Stimulated activated naive B cell treated with anti-CD40 and anti-IgM and Interleukin-4, amounts not matched to agents 10 μg/mL and 1 μg/mL and 100 μg/mL, for 72 hours (primary cell): ENCODE measurements around the gene TFEC.
"Not testable (repeated sequence)": the region's sequence is repeated elsewhere in the genome, so short reads cannot be mapped to it uniquely, and the experiment has no call there.

Experiments
- ATAC-seq, 2 donors: fragments of 150-1000 bp; cut with Tn5 transposase; replicated peaks; 2 replicates each; pipeline ENCODE4 v1.10.0; 2021; ENCODE audit warnings: moderate library complexity in 1 of 2
- DNase-seq: peaks from one replicate; pipeline ENCODE4 v3.0.0; 2021
- H3K27ac Mint-ChIP-seq: one replicate; pipeline ENCODE4 v1.8.0; 2022; ENCODE audit warnings: mild to moderate bottlenecking, mixed read lengths
- H3K27me3 Mint-ChIP-seq, 2 donors: one replicate each; pipeline ENCODE4 v1.8.0; 2022; ENCODE audit warnings: mixed read lengths in 2 of 2
- H3K36me3 Mint-ChIP-seq, 2 donors: one replicate each; pipeline ENCODE4 v1.8.0; 2022; ENCODE audit warnings: mixed read lengths in 2 of 2, mild to moderate bottlenecking in 1 of 2
- H3K4me1 Mint-ChIP-seq, 2 donors: one replicate each; pipeline ENCODE4 v1.8.0; 2022; ENCODE audit warnings: mixed read lengths in 2 of 2, mild to moderate bottlenecking in 1 of 2
- H3K4me3 Mint-ChIP-seq, 2 donors: one replicate each; pipeline ENCODE4 v1.8.0; 2022; ENCODE audit warnings: mild to moderate bottlenecking in 2 of 2, mixed read lengths in 2 of 2, moderate library complexity in 1 of 2
- H3K9me3 Mint-ChIP-seq, 2 donors: one replicate each; pipeline ENCODE4 v1.8.0; 2022; ENCODE audit warnings: mixed read lengths in 2 of 2, mild to moderate bottlenecking in 1 of 2

TFEC gene

DNA sequence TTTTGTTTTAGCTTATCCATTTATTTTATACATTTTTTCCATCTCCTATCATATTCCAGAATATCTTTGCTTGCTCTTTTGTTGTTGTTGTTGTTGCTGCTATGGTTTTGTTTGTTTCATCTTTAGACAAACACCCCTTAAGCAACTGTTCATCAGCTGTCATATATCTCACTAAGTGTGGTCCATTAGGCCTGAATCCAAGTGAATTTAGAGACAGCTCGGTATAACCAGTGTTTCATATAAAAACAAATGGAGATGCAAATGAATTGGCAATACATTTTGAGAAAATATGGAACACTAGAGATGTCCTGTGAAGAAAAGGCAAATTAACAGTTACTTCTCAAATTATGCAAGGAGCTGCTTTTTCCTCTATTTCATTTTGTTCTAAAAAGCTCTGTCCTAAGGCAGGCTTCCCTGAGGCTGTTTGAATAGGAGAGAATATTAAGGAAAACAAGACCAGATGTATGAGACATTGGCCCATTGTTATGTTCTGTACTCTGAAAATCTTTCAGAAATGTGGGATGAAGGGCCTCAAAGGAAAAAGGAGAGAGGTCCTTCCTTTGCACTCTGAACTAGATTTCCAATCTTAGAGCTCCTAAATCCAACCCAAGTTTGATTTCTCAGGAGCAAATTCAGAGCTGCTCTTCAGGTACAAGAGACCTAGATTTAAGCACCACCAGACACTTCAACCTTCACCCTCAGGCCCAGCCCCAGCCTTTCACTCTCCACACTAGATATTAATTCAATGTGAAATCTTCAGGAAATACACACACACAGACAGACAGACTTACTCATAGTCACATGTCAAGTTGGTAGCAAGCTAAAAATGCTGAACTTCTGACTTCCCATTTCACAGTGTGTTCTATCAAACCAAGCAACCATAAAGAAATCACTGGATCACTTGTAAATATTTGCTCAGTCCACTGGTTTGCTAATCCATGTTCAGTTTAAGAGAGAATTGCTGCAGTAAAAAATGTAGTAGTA lies 5.4 kb downstream of the TFEC start:
- H3K9me3 Mint-ChIP-seq: peaks cover 0 to 2% of the 10 kb centered on the region in 2 donors
- DNase-seq (no peak), ATAC-seq (no peak)
- H3K27me3 Mint-ChIP-seq: peaks cover 0 to 17% of the 10 kb centered on the region in 2 donors
- peaks cover 2 to 13% of the 10 kb centered on the region in 2 donors for H3K4me1 Mint-ChIP-seq
- H3K27ac Mint-ChIP-seq: no peak overlapping the region
- H3K36me3 Mint-ChIP-seq: no peaks in the 10 kb centered on the region
- no peak overlapping the region for H3K4me3 Mint-ChIP-seq

DNA sequence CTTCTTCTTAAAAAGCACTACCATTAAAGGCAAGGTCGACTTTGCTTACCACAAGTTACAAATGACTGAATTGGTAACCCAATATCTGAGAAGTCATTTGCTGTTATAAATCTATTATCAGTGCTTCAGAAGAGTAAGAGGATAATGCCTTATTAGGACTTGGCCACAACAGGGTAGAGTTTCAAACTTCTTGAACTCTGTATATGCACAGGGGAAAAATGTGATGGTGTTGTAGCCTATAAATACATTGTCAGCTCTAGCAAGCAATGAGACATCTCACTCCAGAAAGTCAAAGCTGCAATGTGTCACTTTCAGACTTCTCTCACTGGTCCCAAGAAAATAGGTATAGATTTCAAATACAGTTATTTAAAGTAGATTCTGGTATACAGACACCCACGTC lies 9.3 kb downstream of the TFEC start:
- ATAC-seq (peak; percentile 14 to 33), DNase-seq (no peak)
- Mint-ChIP-seq H3K27ac (no peak overlapping the region), H3K9me3 (peaks cover 0 to 2% of the 10 kb centered on the region in 2 donors), H3K27me3 (no peaks in the 10 kb centered on the region), H3K4me1 (no peaks in the 10 kb centered on the region), H3K36me3 (no peaks in the 10 kb centered on the region), H3K4me3 (no peak overlapping the region)

GRCh38 chr7:116018731-116019130 lies 11.8 kb downstream of the TFEC start:
- H3K9me3 Mint-ChIP-seq: no peaks in the 10 kb centered on the region
- no peak for DNase-seq
- H3K27ac Mint-ChIP-seq: no peak overlapping the region
- ATAC-seq: no peak
- no peaks in the 10 kb centered on the region for H3K27me3 Mint-ChIP-seq
- H3K4me3 Mint-ChIP-seq: no peak overlapping the region
- H3K36me3 Mint-ChIP-seq: no peaks in the 10 kb centered on the region
- H3K4me1 Mint-ChIP-seq: no peaks in the 10 kb centered on the region

DNA sequence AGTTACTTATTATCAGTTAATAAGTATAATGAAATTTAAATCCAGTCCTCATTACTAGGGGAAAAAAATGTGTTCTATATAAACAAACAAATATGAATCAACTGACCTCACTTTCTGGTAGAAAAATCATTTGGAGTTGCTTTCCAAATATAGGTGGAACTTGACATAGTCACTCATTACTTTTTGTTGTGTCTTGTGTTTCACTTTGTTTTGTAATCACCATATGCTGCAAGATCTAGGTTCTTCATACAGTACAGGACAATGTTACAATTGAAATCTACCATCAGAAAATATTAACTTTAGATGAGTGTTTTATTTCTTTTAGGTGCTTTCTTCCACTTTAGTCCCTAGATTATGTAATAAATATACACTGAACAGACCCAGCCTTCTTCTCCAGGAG lies 16.9 kb downstream of the TFEC start:
- Mint-ChIP-seq H3K36me3 (no peaks in the 10 kb centered on the region), H3K4me3 (no peak overlapping the region), H3K27ac (no peak overlapping the region), H3K4me1 (no peaks in the 10 kb centered on the region), H3K9me3 (no peaks in the 10 kb centered on the region), H3K27me3 (no peaks in the 10 kb centered on the region)
- DNase-seq: no peak
- ATAC-seq: no peak

GRCh38 chr7:116011584-116011983 lies 19.0 kb downstream of the TFEC start:
- DNase-seq (no peak), ATAC-seq (no peak)
- no peak overlapping the region for H3K27ac Mint-ChIP-seq
- no peaks in the 10 kb centered on the region for H3K36me3 Mint-ChIP-seq
- peaks cover 0 to 2% of the 10 kb centered on the region in 2 donors for H3K9me3 Mint-ChIP-seq
- H3K27me3 Mint-ChIP-seq: no peaks in the 10 kb centered on the region
- no peaks in the 10 kb centered on the region for H3K4me1 Mint-ChIP-seq
- no peak overlapping the region for H3K4me3 Mint-ChIP-seq

GRCh38 chr7:116004762-116005161 lies 25.8 kb downstream of the TFEC start:
- H3K36me3 Mint-ChIP-seq, ATAC-seq, H3K4me3 Mint-ChIP-seq, H3K4me1 Mint-ChIP-seq, H3K27ac Mint-ChIP-seq, DNase-seq, H3K27me3 Mint-ChIP-seq: not testable (repeated sequence)
- peaks cover 13 to 17% of the 10 kb centered on the region in 2 donors for H3K9me3 Mint-ChIP-seq

DNA sequence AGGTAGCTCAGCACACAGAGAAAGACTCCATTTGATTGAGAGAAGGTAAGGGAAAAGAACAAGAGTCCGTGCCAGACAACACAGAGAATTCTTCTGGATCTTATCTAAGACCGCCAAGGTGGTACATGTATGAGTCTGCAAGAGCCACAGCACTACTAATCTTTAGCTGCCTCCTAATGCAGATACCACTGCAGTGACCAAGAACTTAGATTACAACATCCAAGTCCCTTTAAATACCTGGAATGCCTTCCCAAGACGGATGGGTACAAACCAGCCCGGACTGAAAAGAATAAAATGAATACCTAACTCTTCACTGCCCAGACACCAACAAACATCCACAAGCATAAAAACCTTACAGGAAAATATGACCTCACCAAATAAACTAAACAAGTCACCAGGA lies 33.3 kb downstream of the TFEC start:
- Mint-ChIP-seq H3K27me3 (no peaks in the 10 kb centered on the region), H3K27ac (no peak overlapping the region), H3K9me3 (peaks cover 4% of the 10 kb centered on the region in 2 donors), H3K4me3 (no peak overlapping the region), H3K36me3 (no peaks in the 10 kb centered on the region), H3K4me1 (no peaks in the 10 kb centered on the region)
- no peak for DNase-seq
- ATAC-seq: no peak

DNA sequence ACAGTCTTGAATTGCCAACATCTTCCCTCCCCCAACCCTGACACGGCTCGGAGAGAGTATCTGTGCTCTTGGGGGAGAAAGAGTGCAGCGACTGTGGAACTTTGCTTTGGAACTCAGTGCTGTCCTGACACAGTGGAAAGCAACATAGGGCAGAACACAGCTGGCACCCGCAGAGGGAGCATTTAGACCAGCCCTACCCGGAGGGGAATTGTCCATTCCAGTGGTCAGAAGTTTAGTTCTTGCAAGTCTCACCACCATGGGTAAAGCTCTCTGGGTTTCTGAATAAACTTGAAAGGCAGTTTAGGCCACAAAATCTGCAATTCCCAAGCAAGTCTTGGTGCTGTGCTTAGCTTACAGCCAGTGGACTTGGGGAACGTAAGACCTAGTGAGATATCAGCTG lies 34.9 kb downstream of the TFEC start:
- DNase-seq: no peak
- no peak for ATAC-seq
- peaks cover 3 to 8% of the 10 kb centered on the region in 2 donors for H3K9me3 Mint-ChIP-seq
- no peak overlapping the region for H3K27ac Mint-ChIP-seq
- H3K27me3 Mint-ChIP-seq: no peaks in the 10 kb centered on the region
- H3K4me1 Mint-ChIP-seq: no peaks in the 10 kb centered on the region
- no peak overlapping the region for H3K4me3 Mint-ChIP-seq
- H3K36me3 Mint-ChIP-seq: no peaks in the 10 kb centered on the region

DNA sequence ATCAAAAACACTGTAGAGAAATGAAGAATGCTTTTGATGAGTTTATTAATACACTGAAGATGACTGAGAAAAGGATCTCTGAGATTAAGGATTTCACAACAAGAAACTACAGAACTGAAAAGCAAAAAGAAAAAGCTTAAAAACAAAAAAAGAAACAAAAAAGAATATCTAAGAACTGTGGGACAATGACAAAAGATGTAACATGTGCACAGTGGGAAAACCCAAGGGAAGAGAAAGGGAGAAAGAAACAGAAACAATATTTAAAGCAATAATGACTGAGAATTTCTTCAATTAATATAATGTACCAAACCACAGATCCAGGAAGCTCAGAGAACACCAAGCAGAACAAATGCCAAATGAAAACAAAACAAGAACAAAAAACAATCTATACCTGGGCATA lies 42.2 kb downstream of the TFEC start:
- H3K4me1 Mint-ChIP-seq: no peaks in the 10 kb centered on the region
- H3K27me3 Mint-ChIP-seq: no peaks in the 10 kb centered on the region
- no peaks in the 10 kb centered on the region for H3K36me3 Mint-ChIP-seq
- H3K27ac Mint-ChIP-seq: no peak overlapping the region
- peaks cover 0 to 4% of the 10 kb centered on the region in 2 donors for H3K9me3 Mint-ChIP-seq
- H3K4me3 Mint-ChIP-seq: no peak overlapping the region
- DNase-seq (no peak), ATAC-seq (no peak)

DNA sequence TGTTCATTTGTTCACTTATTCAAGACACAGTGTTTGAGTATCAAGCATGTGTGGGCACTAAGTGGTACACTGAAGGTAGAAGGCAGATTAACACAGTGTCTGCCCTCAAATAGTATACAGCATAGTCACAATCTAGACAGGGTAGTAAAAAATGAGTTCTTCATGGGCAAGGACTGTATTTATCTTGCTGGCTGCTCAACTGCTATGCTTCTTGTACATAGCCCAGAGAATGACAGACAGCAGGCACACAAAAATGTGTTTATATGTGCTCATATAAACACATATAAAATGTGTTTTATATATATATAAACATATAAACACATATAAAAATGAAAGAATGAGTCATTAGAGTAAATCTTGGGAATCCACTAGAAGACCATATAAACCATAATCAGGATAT lies 43.1 kb downstream of the TFEC start:
- no peak overlapping the region for H3K27ac Mint-ChIP-seq
- DNase-seq (no peak), ATAC-seq (no peak)
- no peaks in the 10 kb centered on the region for H3K27me3 Mint-ChIP-seq
- peaks cover 0 to 4% of the 10 kb centered on the region in 2 donors for H3K9me3 Mint-ChIP-seq
- H3K4me1 Mint-ChIP-seq: no peaks in the 10 kb centered on the region
- H3K4me3 Mint-ChIP-seq: no peak overlapping the region
- no peaks in the 10 kb centered on the region for H3K36me3 Mint-ChIP-seq

GRCh38 chr7:115984105-115984504 lies 46.5 kb downstream of the TFEC start:
- H3K27me3 Mint-ChIP-seq: no peaks in the 10 kb centered on the region
- no peak overlapping the region for H3K4me3 Mint-ChIP-seq
- ATAC-seq (no peak), DNase-seq (no peak)
- no peaks in the 10 kb centered on the region for H3K9me3 Mint-ChIP-seq
- no peaks in the 10 kb centered on the region for H3K4me1 Mint-ChIP-seq
- H3K36me3 Mint-ChIP-seq: no peaks in the 10 kb centered on the region
- H3K27ac Mint-ChIP-seq: no peak overlapping the region

GRCh38 chr7:115980159-115980558 lies 50.4 kb downstream of the TFEC start:
- DNase-seq: no peak
- no peak for ATAC-seq
- H3K27ac Mint-ChIP-seq: no peak overlapping the region
- H3K9me3 Mint-ChIP-seq: no peaks in the 10 kb centered on the region
- no peak overlapping the region for H3K4me3 Mint-ChIP-seq
- no peaks in the 10 kb centered on the region for H3K36me3 Mint-ChIP-seq
- no peaks in the 10 kb centered on the region for H3K4me1 Mint-ChIP-seq
- no peaks in the 10 kb centered on the region for H3K27me3 Mint-ChIP-seq

DNA sequence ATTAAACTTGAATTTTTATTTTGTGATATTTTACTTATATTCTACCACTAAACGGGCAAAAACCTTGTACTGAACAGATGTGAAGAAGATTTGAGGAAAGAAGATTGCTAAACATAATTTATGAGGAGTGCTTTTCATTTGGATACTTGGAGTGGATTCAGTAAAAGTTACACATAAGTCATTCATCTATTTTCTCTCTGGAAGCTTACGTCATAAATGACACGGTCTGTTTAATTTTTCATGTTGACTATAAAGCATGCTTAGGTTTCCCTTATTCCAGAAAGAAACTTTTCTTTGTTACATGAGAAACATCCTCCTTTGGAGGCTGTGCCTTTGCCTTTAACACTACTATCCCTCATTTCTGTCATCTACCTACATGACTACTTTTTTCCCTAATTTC lies 53.9 kb downstream of the TFEC start:
- Mint-ChIP-seq H3K4me1 (no peaks in the 10 kb centered on the region), H3K27me3 (no peaks in the 10 kb centered on the region), H3K9me3 (no peaks in the 10 kb centered on the region), H3K4me3 (no peak overlapping the region), H3K36me3 (no peaks in the 10 kb centered on the region), H3K27ac (no peak overlapping the region)
- DNase-seq: no peak
- no peak for ATAC-seq

- no peak for ATAC-seq
- H3K9me3 Mint-ChIP-seq: no peaks in the 10 kb centered on the region
Observed at GRCh38 chr7:115975766-115976165, 54.8 kb downstream of the TFEC start.

GRCh38 chr7:115973406-115973805 lies 57.2 kb downstream of the TFEC start:
- ATAC-seq: no peak
- Mint-ChIP-seq H3K27me3 (no peaks in the 10 kb centered on the region), H3K9me3 (no peaks in the 10 kb centered on the region), H3K4me1 (no peaks in the 10 kb centered on the region), H3K36me3 (no peaks in the 10 kb centered on the region), H3K27ac (no peak overlapping the region), H3K4me3 (no peak overlapping the region)
- DNase-seq: no peak

More at GRCh38 chr7:115975766-115976165, 54.8 kb downstream of the TFEC start:
- Mint-ChIP-seq H3K27me3 (no peaks in the 10 kb centered on the region), H3K27ac (no peak overlapping the region), H3K4me3 (no peak overlapping the region), H3K4me1 (no peaks in the 10 kb centered on the region), H3K36me3 (no peaks in the 10 kb centered on the region)
- no peak for DNase-seq
